Measurements from ENCODE around the gene MAPK9.

The MAPK9 gene

DNA sequence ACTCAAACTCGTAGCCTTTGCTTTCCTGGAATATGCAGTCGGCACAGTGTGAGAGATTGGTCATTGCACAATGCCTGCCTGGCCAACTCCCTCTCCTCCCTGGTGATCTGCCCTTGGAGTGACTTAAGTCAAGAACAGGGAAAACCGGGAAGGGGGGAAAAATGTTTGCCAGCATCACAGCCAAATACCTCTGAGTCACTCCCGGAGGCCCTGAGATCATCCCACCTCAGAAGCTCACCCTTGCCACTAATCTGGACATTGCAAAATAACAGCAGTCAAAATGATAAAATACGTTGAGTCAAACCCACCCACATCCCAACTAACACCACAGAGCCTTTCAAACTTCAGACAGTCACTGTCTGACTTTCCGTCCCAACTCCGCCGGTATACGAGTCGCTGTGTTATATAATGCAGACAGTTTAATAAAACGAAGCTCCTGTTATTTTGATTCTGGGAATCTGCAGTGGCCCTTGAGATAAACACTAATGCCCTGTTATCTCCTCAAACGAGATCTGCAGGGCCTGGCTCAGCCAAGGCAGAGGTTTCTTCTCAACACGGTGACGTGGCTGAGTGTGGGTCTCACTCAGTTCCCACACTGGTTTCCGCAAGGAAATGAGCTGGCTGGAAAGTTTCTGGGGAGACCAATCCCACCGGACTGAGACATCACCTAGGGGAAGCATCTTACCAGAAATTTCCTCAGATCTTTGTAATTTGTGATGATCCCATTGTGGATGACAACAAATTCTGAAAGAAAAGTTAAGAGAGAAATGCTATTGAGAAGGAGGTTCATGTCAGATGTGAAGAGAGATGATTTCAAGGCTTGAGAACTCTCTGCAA lies 39.1 kb upstream of the MAPK9 start:
- ATAC-seq (ENCODE audit: low read depth) = no peak
- H3K36me3 Mint-ChIP-seq = no peaks in the 10 kb centered on the region
- H3K27ac Mint-ChIP-seq = no peak overlapping the region
- no peaks in the 10 kb centered on the region for H3K9me3 Mint-ChIP-seq
- peaks cover 7% of the 10 kb centered on the region for H3K27me3 Mint-ChIP-seq
- no peak for DNase-seq (ENCODE audit: low spot score in 2 of 2)
- H3K4me3 Mint-ChIP-seq = no peak overlapping the region
- H3K4me1 Mint-ChIP-seq = peaks cover 7% of the 10 kb centered on the region

- Mint-ChIP-seq H3K36me3 (no peaks in the 10 kb centered on the region), H3K4me3 (no peak overlapping the region), H3K27ac (no peak overlapping the region), H3K4me1 (peaks cover 7% of the 10 kb centered on the region), H3K9me3 (no peaks in the 10 kb centered on the region), H3K27me3 (peaks cover 9% of the 10 kb centered on the region)
- no peak for ATAC-seq (ENCODE audit: low read depth)
- no peak for DNase-seq (ENCODE audit: low spot score in 2 of 2)
Measured at GRCh38 chr5:180330270-180330648, 38.4 kb upstream of the MAPK9 start.

- H3K4me3 Mint-ChIP-seq = no peak overlapping the region
- no peak overlapping the region for H3K27ac Mint-ChIP-seq
- DNase-seq (ENCODE audit: low spot score in 2 of 2) (no peak), ATAC-seq (ENCODE audit: low read depth) (no peak)
- H3K27me3 Mint-ChIP-seq = peaks cover 11% of the 10 kb centered on the region
- H3K36me3 Mint-ChIP-seq = no peaks in the 10 kb centered on the region
- H3K9me3 Mint-ChIP-seq = no peaks in the 10 kb centered on the region
- peaks cover 7% of the 10 kb centered on the region for H3K4me1 Mint-ChIP-seq
Measured at GRCh38 chr5:180329606-180330269, 37.9 kb upstream of the MAPK9 start.

- peaks cover 11% of the 10 kb centered on the region for H3K27me3 Mint-ChIP-seq
- H3K4me3 Mint-ChIP-seq = no peak overlapping the region
- peaks cover 7% of the 10 kb centered on the region for H3K4me1 Mint-ChIP-seq
- no peak for DNase-seq (ENCODE audit: low spot score in 2 of 2)
- no peak overlapping the region for H3K27ac Mint-ChIP-seq
- no peaks in the 10 kb centered on the region for H3K36me3 Mint-ChIP-seq
- no peaks in the 10 kb centered on the region for H3K9me3 Mint-ChIP-seq
- no peak for ATAC-seq (ENCODE audit: low read depth)
Measured at GRCh38 chr5:180329138-180329435, 37.2 kb upstream of the MAPK9 start.

DNA sequence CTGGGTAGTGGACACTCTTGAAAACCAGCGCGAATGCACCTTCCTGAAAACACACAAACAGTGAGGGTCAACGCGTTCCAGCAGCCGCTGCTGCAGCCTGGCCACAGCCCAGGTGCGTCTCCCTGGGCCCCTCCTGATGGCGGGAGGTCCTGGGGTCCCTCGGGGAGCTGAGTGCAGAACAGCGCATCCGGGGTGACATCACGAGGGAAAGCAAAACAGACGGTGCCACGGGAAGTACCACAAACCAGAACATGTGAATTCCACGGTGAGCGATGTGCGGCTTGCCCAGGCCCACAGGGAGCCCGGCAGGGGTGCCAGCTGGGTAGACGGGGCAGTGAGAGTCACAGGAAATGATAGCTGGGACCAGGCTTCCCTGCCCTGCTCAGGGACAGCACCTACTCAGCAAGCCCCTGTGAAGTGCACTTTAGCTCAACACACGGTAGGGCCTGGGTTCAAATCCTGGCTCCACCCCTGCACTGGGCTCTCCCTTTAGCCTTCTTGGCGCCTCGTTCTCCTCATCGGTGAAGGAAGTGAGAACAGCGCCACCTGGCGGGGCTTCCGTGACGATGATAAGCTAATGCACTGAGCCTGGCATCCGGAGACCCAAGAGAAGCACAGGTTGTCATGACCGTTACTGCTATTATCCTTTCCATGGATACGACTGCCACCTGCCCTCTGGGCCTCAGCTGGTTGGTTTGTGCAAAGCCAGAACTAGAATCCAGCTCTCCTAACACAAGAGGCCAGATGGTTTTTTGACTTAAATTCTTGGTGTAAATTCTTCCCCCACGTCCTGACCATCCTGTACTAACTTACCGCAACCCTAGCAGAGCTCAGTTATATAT lies 36.6 kb upstream of the MAPK9 start:
- Mint-ChIP-seq H3K36me3 (no peaks in the 10 kb centered on the region), H3K27ac (no peak overlapping the region), H3K9me3 (no peaks in the 10 kb centered on the region), H3K4me3 (no peak overlapping the region), H3K27me3 (peaks cover 11% of the 10 kb centered on the region), H3K4me1 (peaks cover 7% of the 10 kb centered on the region)
- peak; percentile 74 to 80 for DNase-seq (ENCODE audit: low spot score in 2 of 2)
- peak; percentile 98 for ATAC-seq (ENCODE audit: low read depth)

- Mint-ChIP-seq H3K27ac (no peak overlapping the region), H3K4me3 (no peak overlapping the region), H3K27me3 (peaks cover 6% of the 10 kb centered on the region), H3K9me3 (no peaks in the 10 kb centered on the region), H3K4me1 (peaks cover 7% of the 10 kb centered on the region), H3K36me3 (no peaks in the 10 kb centered on the region)
- no peak for DNase-seq (ENCODE audit: low spot score in 2 of 2)
- ATAC-seq (ENCODE audit: low read depth) = no peak
Measured at GRCh38 chr5:180326989-180327565, 35.2 kb upstream of the MAPK9 start.

DNA sequence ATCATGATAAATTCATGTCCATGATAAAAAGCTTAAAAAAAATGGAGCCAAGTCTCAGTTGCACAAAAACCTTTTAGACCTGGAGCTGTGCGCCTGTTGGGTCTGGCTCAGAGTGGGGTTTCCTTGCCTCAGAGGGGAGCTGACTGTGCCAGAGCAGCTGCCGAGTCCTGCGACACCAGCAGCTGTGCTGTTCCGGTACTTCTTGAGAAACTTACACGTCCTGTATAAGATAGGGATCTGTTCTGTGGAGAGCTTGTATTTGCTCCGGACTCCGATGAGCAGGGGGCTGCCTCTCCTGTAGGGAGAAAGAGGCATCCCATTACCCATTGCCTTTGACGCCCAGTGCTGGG lies 32.7 kb upstream of the MAPK9 start:
- peaks cover 5% of the 10 kb centered on the region for H3K4me1 Mint-ChIP-seq
- no peaks in the 10 kb centered on the region for H3K9me3 Mint-ChIP-seq
- no peak for DNase-seq (ENCODE audit: low spot score in 2 of 2)
- H3K36me3 Mint-ChIP-seq = no peaks in the 10 kb centered on the region
- no peak overlapping the region for H3K27ac Mint-ChIP-seq
- peaks cover 7% of the 10 kb centered on the region for H3K27me3 Mint-ChIP-seq
- no peak for ATAC-seq (ENCODE audit: low read depth)
- H3K4me3 Mint-ChIP-seq = no peak overlapping the region

DNA sequence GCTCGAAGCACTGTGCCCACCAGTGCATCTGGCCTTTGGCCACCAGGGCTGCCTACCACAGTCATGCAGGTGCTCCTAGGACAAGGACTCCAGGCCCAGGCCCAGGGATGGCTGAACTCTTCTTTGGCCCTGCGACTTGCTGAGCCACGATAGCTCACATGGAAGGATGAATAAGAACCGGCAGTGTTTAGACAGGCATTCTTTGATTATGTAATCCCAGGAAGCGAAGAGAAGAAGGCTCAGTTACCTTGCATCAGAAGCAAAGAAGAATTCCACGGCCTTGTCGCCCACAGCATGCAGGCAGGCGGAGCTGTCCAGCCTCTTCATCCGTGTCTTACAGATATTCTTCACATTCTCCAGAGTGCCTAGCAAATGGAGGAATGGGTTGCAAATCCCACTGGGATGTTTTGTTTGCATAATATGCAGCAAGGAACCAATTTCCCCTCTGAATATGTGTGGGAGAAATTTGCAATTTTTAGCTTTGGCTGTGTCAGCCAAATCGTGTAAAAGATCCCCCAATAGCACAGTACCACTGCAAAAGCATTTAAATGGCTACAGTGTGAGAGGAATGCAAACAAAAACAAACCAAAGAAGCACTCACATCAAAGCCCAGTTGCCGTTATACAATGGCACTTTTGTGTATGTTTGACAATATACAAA lies 32.2 kb upstream of the MAPK9 start:
- H3K27ac Mint-ChIP-seq = no peak overlapping the region
- H3K4me1 Mint-ChIP-seq = peaks cover 5% of the 10 kb centered on the region
- H3K27me3 Mint-ChIP-seq = peaks cover 8% of the 10 kb centered on the region
- no peak for DNase-seq (ENCODE audit: low spot score in 2 of 2)
- no peaks in the 10 kb centered on the region for H3K36me3 Mint-ChIP-seq
- no peak for ATAC-seq (ENCODE audit: low read depth)
- H3K4me3 Mint-ChIP-seq = no peak overlapping the region
- H3K9me3 Mint-ChIP-seq = no peaks in the 10 kb centered on the region

- Mint-ChIP-seq H3K4me3 (no peak overlapping the region), H3K36me3 (no peaks in the 10 kb centered on the region), H3K27ac (no peak overlapping the region), H3K27me3 (peaks cover 10% of the 10 kb centered on the region), H3K4me1 (peaks cover under 1% of the 10 kb centered on the region), H3K9me3 (no peaks in the 10 kb centered on the region)
- ATAC-seq (ENCODE audit: low read depth) = no peak
- DNase-seq (ENCODE audit: low spot score in 2 of 2) = no peak
Measured at GRCh38 chr5:180323160-180323559, 31.3 kb upstream of the MAPK9 start.

GRCh38 chr5:180318456-180319089 lies 26.7 kb upstream of the MAPK9 start:
- Mint-ChIP-seq H3K27ac (no peak overlapping the region), H3K9me3 (no peaks in the 10 kb centered on the region), H3K4me3 (no peak overlapping the region), H3K27me3 (peaks cover 13% of the 10 kb centered on the region), H3K4me1 (no peaks in the 10 kb centered on the region), H3K36me3 (no peaks in the 10 kb centered on the region)
- ATAC-seq (ENCODE audit: low read depth) = no peak
- DNase-seq (ENCODE audit: low spot score in 2 of 2) = no peak

DNA sequence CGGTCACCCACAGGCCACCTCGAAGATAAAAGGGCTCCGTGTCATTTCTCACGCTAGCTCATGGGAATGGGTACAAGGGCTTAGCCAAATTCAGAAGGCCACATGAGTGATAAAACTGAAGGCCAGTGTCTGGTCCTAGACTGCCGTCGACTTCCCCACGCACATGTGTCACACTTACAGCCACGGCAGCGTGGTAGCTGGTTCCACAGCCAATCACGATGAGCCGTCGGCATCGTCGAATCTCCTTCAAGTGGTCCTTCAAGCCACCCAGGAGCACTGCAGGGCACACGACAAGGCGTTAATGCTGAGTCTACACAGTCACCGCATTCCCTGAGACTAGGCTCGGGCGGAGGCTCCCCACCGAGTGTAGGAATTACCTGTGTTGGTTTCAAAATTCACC lies 24.7 kb upstream of the MAPK9 start:
- H3K27me3 Mint-ChIP-seq = peaks cover 13% of the 10 kb centered on the region
- H3K4me1 Mint-ChIP-seq = no peaks in the 10 kb centered on the region
- no peak overlapping the region for H3K4me3 Mint-ChIP-seq
- DNase-seq (ENCODE audit: low spot score in 2 of 2) (no peak), ATAC-seq (ENCODE audit: low read depth) (no peak)
- no peak overlapping the region for H3K27ac Mint-ChIP-seq
- no peaks in the 10 kb centered on the region for H3K9me3 Mint-ChIP-seq
- H3K36me3 Mint-ChIP-seq = no peaks in the 10 kb centered on the region

DNA sequence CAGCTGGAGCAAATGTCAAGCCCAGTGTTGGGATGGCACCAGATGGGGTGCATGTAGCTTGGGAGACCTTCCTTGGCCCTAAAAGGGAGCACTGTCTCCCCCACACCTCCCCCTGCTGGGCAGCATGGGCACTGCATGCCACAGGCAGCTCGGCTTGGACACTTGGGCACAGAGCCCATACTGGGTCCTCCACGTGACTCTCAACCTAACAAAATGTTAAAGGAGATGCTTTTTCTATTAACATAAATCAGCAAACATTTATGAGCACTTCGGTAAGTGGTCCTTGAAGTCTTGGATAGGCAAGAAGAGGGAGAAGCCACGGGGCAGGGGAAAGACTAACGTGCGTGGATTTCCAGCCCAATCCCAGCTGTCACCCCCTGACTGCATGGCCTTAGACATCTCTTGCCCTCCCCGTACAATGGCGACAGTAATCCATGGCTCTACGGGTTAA lies 23.9 kb upstream of the MAPK9 start:
- no peak overlapping the region for H3K27ac Mint-ChIP-seq
- no peaks in the 10 kb centered on the region for H3K36me3 Mint-ChIP-seq
- peak overlapping the region; percentile 22 for H3K4me3 Mint-ChIP-seq
- DNase-seq (ENCODE audit: low spot score in 2 of 2) (peak; percentile 77), ATAC-seq (ENCODE audit: low read depth) (peak; percentile 70)
- no peaks in the 10 kb centered on the region for H3K9me3 Mint-ChIP-seq
- H3K4me1 Mint-ChIP-seq = no peaks in the 10 kb centered on the region
- H3K27me3 Mint-ChIP-seq = peaks cover 13% of the 10 kb centered on the region

DNA sequence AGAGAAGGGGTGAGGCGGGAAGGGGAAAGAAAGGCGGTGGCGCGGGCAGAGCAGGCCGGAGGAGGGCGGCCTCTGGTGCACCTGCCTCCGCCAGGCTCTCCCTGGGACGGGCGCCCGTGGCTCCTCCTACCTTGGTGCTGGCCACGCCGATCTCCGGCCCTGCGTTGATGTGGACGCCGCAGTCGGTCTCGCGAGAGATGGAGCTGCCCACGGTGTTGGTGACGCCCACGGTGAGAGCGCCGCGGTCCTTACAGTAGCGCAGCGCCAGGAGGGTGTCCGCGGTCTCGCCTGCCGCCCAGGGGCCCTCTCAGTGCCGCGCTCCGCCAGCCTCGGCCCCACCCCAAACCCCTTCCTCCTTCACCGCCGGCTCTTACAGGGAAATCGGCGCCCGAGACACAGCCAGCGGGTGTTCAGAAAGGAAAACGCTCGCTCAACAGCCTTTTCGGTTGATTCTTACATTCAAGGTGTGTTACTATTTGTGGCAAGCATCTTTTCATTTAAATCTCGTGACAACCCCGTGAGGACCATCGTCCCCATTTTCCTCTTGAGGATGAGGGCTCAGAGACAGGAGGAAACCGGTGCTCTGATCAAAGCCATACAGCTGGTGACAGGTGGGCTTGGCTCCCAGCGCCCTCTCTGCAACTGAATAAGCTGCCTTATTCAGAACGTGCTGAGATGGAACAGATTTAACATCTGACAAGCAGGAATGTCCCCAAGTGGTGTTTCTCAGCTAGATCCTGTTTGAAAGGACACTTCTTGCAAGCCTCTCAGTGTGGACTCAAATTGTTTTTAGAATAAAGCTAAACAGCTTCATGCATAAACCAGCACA lies 22.0 kb upstream of the MAPK9 start:
- Mint-ChIP-seq H3K9me3 (no peaks in the 10 kb centered on the region), H3K4me3 (peak overlapping the region; percentile 73), H3K27me3 (peaks cover 7% of the 10 kb centered on the region), H3K4me1 (no peaks in the 10 kb centered on the region), H3K27ac (peak overlapping the region; percentile 14), H3K36me3 (no peaks in the 10 kb centered on the region)
- ATAC-seq (ENCODE audit: low read depth) (peak; percentile 84), DNase-seq (ENCODE audit: low spot score in 2 of 2) (no peak)
